Ovary (tissue), 9 donors: Measurements from ENCODE around the gene GRID1. TPM values are rescaled to one million over a fixed set of nuclear protein-coding genes. Genes with fewer than 3 reads are reported as not detected.

Experiments used
- DNase-seq, 5 donors: peaks; one replicate each; pipeline ENCODE4 v3.0.0-alpha.2; 2019 to 2020
- H3K27ac ChIP-seq, 2 donors: fragments of 200-600 bp; one replicate each; pipeline versions ENCODE4 v1.5.1 to v1.8.0; 2019 to 2022
- H3K27me3 ChIP-seq: fragments of 200-600 bp; one replicate; pipeline ENCODE4 v1.8.0; 2022
- H3K36me3 ChIP-seq: fragments of 200-600 bp; sonication (generic); one replicate; pipeline ENCODE4 v1.5.1; 2019
- H3K4me1 ChIP-seq: one replicate; pipeline ENCODE4 v1.8.1; 2013; ENCODE audit warnings: mild to moderate bottlenecking, moderate library complexity; ENCODE audit not compliant: insufficient read depth
- H3K4me3 ChIP-seq: fragments of 200-600 bp; sonication (generic); one replicate; pipeline ENCODE4 v1.5.1; 2017
- H3K9me3 ChIP-seq, 2 donors: fragments of 200-600 bp in 1 of 2; sonication (generic) in 1 of 2; one replicate each; pipeline versions ENCODE4 v1.5.1 to v1.8.1; 2013 to 2019; ENCODE audit warnings: mild to moderate bottlenecking in 1 of 2, moderate library complexity in 1 of 2
- EP300 ChIP-seq: sonication (generic); formaldehyde crosslinking; IDR thresholded peaks from one replicate; pipeline ENCODE4 v1.6.1; 2017; ENCODE audit warnings: antibody characterized with exemption
- POLR2A ChIP-seq: fragments of 450-650 bp; IDR thresholded peaks from one replicate; pipeline ENCODE4 v1.6.1; 2017; ENCODE audit warnings: antibody characterized with exemption, mild to moderate bottlenecking, moderate library complexity
- WGBS, 3 donors: extraction: QIAGEN DNeasy Blood & Tissue Kit in 1 of 3; methylation state at CpG; one replicate each; pipeline versions ENCODE4 v1.1.5 to v1.1.7; 2013 to 2017; 5-methylcytosine and 5-hydroxymethylcytosine counted together
- intact Hi-C, 4 donors: fragments of 100-400 bp; cut with DNase I; formaldehyde crosslinking; loops; one replicate each; pipeline versions ENCODE4 v1.11.0 to v1.15.1; 2022 to 2023
- polyA plus RNA-seq, 2 donors: library from polyadenylated mRNA; stranded (reverse); fragments of 200-250 nt in 1 of 2; fragments of 350-450 nt in 1 of 2; fragmentation: Illumina TruSeq in 1 of 2; extraction: RNeasy Lipid Tissue Mini Kit (QIAGEN cat#74804) in 1 of 2; gene quantifications; one replicate each; pipeline ENCODE4 v1.2.3, GENCODE V29; 2013 to 2014
- total RNA-seq, 7 donors: library from RNA; depleted of rRNA in 2 of 7; stranded (reverse); fragments of >200 nt in 2 of 7; fragmentation: NEBNext Ultra II Directional in 3 of 7; extraction: Animal tissue kit (Norgen Biotek cat#: 25700) in 3 of 7; gene quantifications; one replicate each; pipeline versions ENCODE4 v1.1.0 to v1.2.4, GENCODE V29; 2016 to 2023
- TF ChIP-seq, protein P1 (sequence below), 3 donors: fragments of 450-650 bp in 2 of 3; fragments of 200-600 bp in 1 of 3; IDR thresholded peaks; one replicate each; pipeline versions ENCODE4 v1.5.1 to v1.8.0; 2016 to 2022; ENCODE audit warnings: antibody characterized with exemption in 3 of 3, mild to moderate bottlenecking in 1 of 3
- donor health status: DM: no; HTN: no; CAD: no; lungs with moderate emphysema.
- donor health status: DM: no; HTN: no; CAD: no.
- donor health status: Bipolar disorder and iron deficiency.
- donor health status: DM: yes; HTN: yes; CAD: no.
- donor health status: DM: no; HTN: no; CAD: no.
- donor health status: DM: yes; HTN: yes; CAD: no.

Gene GRID1
- total and polyA plus RNA-seq, 9 donors, result 0.57 to 6.2 (median 1.8) TPM

DNA sequence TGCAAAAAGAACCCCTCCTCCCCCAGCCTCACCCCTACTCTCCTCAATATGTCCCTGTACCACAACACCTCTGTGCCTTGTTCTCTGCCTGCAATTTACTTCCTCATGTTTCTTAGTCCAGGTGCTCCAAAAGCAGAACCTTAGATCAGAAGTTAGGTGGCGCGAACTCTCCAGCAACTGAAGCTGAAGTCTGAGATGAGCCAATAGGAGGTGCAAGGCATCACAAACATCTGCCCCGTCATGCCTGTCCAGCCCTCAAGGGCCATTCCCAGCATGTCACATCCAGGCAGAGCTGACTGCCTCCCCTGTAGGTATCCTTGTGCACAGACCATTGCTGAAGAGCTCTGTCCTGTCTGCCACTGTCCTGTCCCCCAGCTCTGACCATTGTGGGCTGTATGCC, 508.8 kb downstream of the GRID1 start:
- H3K4me3 ChIP-seq, result no peak overlapping the region
- H3K27ac ChIP-seq, result no peak overlapping the region
- H3K4me1 ChIP-seq, result no peaks in the 10 kb centered on the region
- TF ChIP-seq EP300 (no peak), POLR2A (no peak)
- TF ChIP-seq, protein P1, sequence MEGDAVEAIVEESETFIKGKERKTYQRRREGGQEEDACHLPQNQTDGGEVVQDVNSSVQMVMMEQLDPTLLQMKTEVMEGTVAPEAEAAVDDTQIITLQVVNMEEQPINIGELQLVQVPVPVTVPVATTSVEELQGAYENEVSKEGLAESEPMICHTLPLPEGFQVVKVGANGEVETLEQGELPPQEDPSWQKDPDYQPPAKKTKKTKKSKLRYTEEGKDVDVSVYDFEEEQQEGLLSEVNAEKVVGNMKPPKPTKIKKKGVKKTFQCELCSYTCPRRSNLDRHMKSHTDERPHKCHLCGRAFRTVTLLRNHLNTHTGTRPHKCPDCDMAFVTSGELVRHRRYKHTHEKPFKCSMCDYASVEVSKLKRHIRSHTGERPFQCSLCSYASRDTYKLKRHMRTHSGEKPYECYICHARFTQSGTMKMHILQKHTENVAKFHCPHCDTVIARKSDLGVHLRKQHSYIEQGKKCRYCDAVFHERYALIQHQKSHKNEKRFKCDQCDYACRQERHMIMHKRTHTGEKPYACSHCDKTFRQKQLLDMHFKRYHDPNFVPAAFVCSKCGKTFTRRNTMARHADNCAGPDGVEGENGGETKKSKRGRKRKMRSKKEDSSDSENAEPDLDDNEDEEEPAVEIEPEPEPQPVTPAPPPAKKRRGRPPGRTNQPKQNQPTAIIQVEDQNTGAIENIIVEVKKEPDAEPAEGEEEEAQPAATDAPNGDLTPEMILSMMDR (IDR thresholded peaks at IDR 0.05), result no peak
- H3K36me3 ChIP-seq, result no peaks in the 10 kb centered on the region
- no peak for DNase-seq
- 87 to 92% (median 89%) methylated on average over 3 of the region's 3 CpGs for WGBS, 3 donors
- H3K27me3 ChIP-seq, result no peaks in the 10 kb centered on the region
- no peaks in the 10 kb centered on the region for H3K9me3 ChIP-seq
- intact Hi-C loops, result no loop called here

DNA sequence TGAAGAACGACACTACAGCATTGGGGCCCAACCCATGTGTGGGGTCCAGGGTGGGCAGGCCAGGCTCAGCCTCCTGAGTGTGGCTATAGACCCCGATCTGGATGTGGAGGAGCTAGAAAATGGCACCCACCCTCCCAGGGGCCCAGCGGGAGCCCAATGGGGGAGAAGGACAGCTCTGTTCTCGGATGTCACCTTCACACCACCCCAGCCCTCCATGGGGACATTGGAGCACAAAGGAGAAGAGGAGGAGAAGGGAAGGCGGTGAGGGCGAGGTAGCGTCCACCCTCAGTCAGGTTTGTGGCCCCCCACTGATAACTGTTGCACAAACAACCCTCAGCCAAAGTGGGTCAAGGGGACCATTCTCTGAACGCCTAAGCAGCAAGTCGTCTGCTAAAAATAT, 509.3 kb downstream of the GRID1 start:
- Histone ChIP-seq H3K36me3 (no peaks in the 10 kb centered on the region), H3K27me3 (no peaks in the 10 kb centered on the region), H3K27ac (no peak overlapping the region), H3K9me3 (no peaks in the 10 kb centered on the region), H3K4me3 (no peak overlapping the region), H3K4me1 (no peaks in the 10 kb centered on the region)
- TF ChIP-seq, protein P1 (IDR thresholded peaks at IDR 0.05), result no peak
- TF ChIP-seq EP300 (no peak), POLR2A (no peak)
- no peak for DNase-seq
- WGBS, 3 donors, result 76 to 85% (median 77%) methylated on average over 9 of the region's 9 CpGs
- intact Hi-C loops, result no loop called here

- intact Hi-C loops, result no loop called here
- Histone ChIP-seq H3K36me3 (no peaks in the 10 kb centered on the region), H3K4me1 (no peaks in the 10 kb centered on the region), H3K27ac (no peak overlapping the region), H3K4me3 (no peak overlapping the region), H3K9me3 (no peaks in the 10 kb centered on the region), H3K27me3 (no peaks in the 10 kb centered on the region)
- 85 to 91% (median 89%) methylated on average over 6 of the region's 6 CpGs for WGBS, 3 donors
- TF ChIP-seq POLR2A (no peak), EP300 (no peak)
- TF ChIP-seq, protein P1 (IDR thresholded peaks at IDR 0.05), result no peak
- no peak for DNase-seq
Observed at GRCh38 chr10:85851934-85852333, 514.7 kb downstream of the GRID1 start.

GRCh38 chr10:85851325-85851724, 515.3 kb downstream of the GRID1 start:
- intact Hi-C loops, result no loop called here
- WGBS, 3 donors, result 74 to 82% (median 77%) methylated on average over 2 of the region's 2 CpGs

More at GRCh38 chr10:85851325-85851724, 515.3 kb downstream of the GRID1 start:
- Histone ChIP-seq H3K36me3 (no peaks in the 10 kb centered on the region), H3K4me3 (no peak overlapping the region), H3K27me3 (no peaks in the 10 kb centered on the region), H3K9me3 (no peaks in the 10 kb centered on the region), H3K27ac (no peak overlapping the region), H3K4me1 (no peaks in the 10 kb centered on the region)
- TF ChIP-seq EP300 (no peak), POLR2A (no peak)
- TF ChIP-seq, protein P1 (IDR thresholded peaks at IDR 0.05), result no peak
- no peak for DNase-seq
